SK-N-MC (cell line): ENCODE measurements around the gene THOC6.

Source experiments
- DNase-seq: peaks from one replicate; pipeline ENCODE4 v3.0.0-alpha.2; 2011; ENCODE audit warnings: low read depth, low spot score
- H3K27ac ChIP-seq: fragments of 200-600 bp; sonication (generic); 2 replicates; pipeline ENCODE4 v1.5.1; 2016; ENCODE audit warnings: mixed run types
- H3K36me3 ChIP-seq: fragments of 200-600 bp; sonication (generic); 2 replicates; pipeline ENCODE4 v1.6.1; 2017; ENCODE audit warnings: antibody characterized with exemption, low read length, mixed read lengths; ENCODE audit not compliant: insufficient read depth
- H3K4me3 ChIP-seq: fragments of 200-600 bp; sonication (generic); 2 replicates; pipeline ENCODE4 v1.5.1; 2016
- H3K9ac ChIP-seq: fragments of 200-600 bp; sonication (generic); 2 replicates; pipeline ENCODE4 v1.8.0; 2017; ENCODE audit warnings: mixed run types, mixed read lengths; ENCODE audit not compliant: insufficient read length
- H3K9me3 ChIP-seq: fragments of 200-600 bp; sonication (generic); 2 replicates; pipeline ENCODE4 v1.6.1; 2017; ENCODE audit warnings: low read depth, mild to moderate bottlenecking, antibody characterized with exemption, low read length, moderate library complexity, mixed read lengths
- EZH2 ChIP-seq: fragments of 200-600 bp; sonication (generic); IDR thresholded peaks from one replicate; pipeline ENCODE4 v1.6.1; 2017; ENCODE audit warnings: antibody characterized with exemption
- FOXP2 ChIP-seq: optimal IDR thresholded peaks from 2 replicates; pipeline ENCODE3; 2011; ENCODE audit warnings: mild to moderate bottlenecking, moderate library complexity; ENCODE audit not compliant: insufficient read depth; ENCODE audit errors: extremely low read length, control extremely low read depth
- POLR2AphosphoS5 ChIP-seq: IDR thresholded peaks from 2 replicates; pipeline ENCODE4 v1.6.1; 2012; ENCODE audit warnings: mild to moderate bottlenecking, low read depth, low read length, borderline replicate concordance

The THOC6 gene

DNA sequence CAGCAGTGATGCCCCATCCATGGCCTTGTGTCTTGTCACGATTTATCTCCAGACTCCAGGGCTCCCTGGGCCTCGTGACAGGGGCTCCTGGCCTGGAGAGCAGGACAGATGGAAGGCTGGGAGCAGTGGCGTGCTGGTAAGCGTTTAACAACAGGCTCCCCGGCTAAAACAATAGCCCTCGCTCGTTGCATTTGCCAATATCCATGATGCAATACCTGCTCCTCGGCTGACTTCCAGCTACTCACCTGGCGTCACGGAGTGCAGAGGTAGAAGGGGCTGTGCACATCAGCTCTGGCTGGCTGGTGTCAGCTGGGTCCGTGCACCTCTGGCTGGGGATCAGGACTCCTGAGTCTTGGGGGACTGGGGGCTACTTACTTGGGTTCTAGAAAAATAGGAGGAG lies 14.4 kb downstream of the THOC6 start:
- Histone ChIP-seq H3K36me3 (no peaks in the 10 kb centered on the region), H3K9ac (no peak overlapping the region), H3K4me3 (no peak overlapping the region), H3K27ac (no peak overlapping the region), H3K9me3 (no peaks in the 10 kb centered on the region)
- TF ChIP-seq POLR2AphosphoS5 = no peak
- TF ChIP-seq FOXP2 = no peak
- TF ChIP-seq EZH2 = no peak
- no peak for DNase-seq

- Histone ChIP-seq H3K9ac (no peak overlapping the region), H3K36me3 (no peaks in the 10 kb centered on the region), H3K27ac (no peak overlapping the region), H3K9me3 (no peaks in the 10 kb centered on the region), H3K4me3 (no peak overlapping the region)
- no peak for DNase-seq
- TF ChIP-seq EZH2 (no peak), FOXP2 (no peak), POLR2AphosphoS5 (no peak)
Measured at GRCh38 chr16:3038896-3039295, 15.1 kb downstream of the THOC6 start.

- Histone ChIP-seq H3K36me3 (no peaks in the 10 kb centered on the region), H3K4me3 (no peak overlapping the region), H3K9me3 (no peaks in the 10 kb centered on the region), H3K9ac (no peak overlapping the region), H3K27ac (no peak overlapping the region)
- DNase-seq = no peak
- TF ChIP-seq POLR2AphosphoS5 (no peak), EZH2 (no peak)
Measured at GRCh38 chr16:3042376-3042775, 18.5 kb downstream of the THOC6 start.

GRCh38 chr16:3044708-3045107 lies 20.9 kb downstream of the THOC6 start:
- Histone ChIP-seq H3K9ac (no peak overlapping the region), H3K9me3 (no peaks in the 10 kb centered on the region), H3K4me3 (no peak overlapping the region), H3K27ac (no peak overlapping the region), H3K36me3 (no peaks in the 10 kb centered on the region)
- no peak for TF ChIP-seq POLR2AphosphoS5
- TF ChIP-seq FOXP2 = no peak
- TF ChIP-seq EZH2 = no peak
- no peak for DNase-seq

DNA sequence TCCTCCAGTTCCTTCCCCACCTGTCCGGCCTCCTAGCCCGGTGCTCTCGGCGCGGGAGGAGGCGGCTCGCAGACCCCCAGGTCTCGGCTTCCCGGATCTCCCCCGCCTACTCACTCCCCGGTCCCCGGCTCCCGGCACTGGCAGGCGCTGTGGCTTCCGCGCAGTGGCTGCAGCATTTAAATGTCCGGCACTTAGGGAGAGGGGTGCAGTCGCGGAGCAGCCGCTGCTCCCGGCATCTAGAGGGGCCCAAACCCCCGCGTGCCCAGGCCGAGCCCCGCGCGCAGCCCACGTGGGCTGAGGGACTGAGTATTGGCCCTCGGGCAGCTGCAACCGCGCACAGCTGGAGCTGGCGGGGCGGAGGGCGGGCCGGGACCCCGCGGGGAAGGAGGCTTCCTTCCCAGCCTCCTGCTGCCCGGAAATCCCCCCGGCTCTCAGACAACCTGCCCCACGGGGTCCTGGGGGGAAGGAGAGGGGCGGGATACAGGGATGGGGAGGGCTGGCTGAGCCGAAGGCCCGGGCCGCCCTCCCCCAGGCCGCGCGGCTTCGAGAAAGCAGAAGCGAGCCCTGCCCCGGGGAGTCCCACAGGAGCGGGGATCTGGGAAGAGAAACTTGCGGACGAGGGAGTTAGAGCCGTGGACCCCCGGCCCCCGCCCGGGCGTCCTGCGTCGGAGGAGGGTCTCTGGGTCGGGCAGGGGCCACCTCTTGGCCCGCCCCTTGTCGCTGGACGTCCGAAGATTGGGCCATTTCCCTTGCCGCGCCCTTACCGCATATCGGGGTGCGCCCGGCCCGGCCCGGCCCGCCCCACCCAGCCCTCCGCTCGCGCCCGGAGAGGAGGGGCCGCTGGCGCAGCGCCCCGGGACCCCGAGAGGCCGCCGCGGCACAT lies 22.2 kb downstream of the THOC6 start, which contains the start of gene MMP25:
Gene MMP25, plus strand, starts transcription at position 804 of the 883 bp plus-strand sequence. CDS start 357 bp downstream, outside the sequence.
- TF ChIP-seq EZH2 = no peak
- TF ChIP-seq FOXP2 = no peak
- Histone ChIP-seq H3K36me3 (no peaks in the 10 kb centered on the region), H3K4me3 (peak within 1 kb of the TSS; percentile 82), H3K27ac (no peak within 1 kb of the TSS), H3K9me3 (no peaks in the 10 kb centered on the region), H3K9ac (peak within 1 kb of the TSS; percentile 70)
- DNase-seq = no peak

- DNase-seq = no peak
Measured at GRCh38 chr16:3046641-3047386, 23.0 kb downstream of the THOC6 start.

DNA sequence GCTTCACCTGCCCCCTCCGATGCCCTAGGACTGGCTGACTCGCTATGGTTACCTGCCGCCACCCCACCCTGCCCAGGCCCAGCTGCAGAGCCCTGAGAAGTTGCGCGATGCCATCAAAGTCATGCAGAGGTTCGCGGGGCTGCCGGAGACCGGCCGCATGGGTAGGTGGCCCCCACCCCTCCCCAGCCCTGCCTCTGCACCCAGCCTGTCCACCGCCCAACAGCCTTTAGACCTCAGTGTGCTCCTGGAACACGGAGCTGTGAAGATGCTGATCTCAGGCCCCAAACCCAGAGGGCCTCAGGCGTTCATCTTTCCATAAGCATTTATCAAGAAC lies 23.5 kb downstream of the THOC6 start:
- H3K9me3 ChIP-seq = no peaks in the 10 kb centered on the region
- H3K36me3 ChIP-seq = no peaks in the 10 kb centered on the region
- H3K9ac ChIP-seq = no peak overlapping the region
- H3K27ac ChIP-seq = no peak overlapping the region
- no peak overlapping the region for H3K4me3 ChIP-seq
- no peak for TF ChIP-seq EZH2
- no peak for TF ChIP-seq POLR2AphosphoS5
- no peak for TF ChIP-seq FOXP2
- DNase-seq = no peak

More at GRCh38 chr16:3046641-3047386, 23.0 kb downstream of the THOC6 start:
- H3K9me3 ChIP-seq = no peaks in the 10 kb centered on the region
- no peaks in the 10 kb centered on the region for H3K36me3 ChIP-seq
- H3K4me3 ChIP-seq = peak overlapping the region; percentile 82
- no peak overlapping the region for H3K27ac ChIP-seq
- peak overlapping the region; percentile 70 for H3K9ac ChIP-seq
- TF ChIP-seq FOXP2 (no peak), POLR2AphosphoS5 (no peak), EZH2 (no peak)

GRCh38 chr16:3049921-3050481 lies 26.2 kb downstream of the THOC6 start:
- DNase-seq = no peak
- TF ChIP-seq FOXP2 = no peak
- TF ChIP-seq POLR2AphosphoS5 = no peak
- no peak for TF ChIP-seq EZH2
- no peak overlapping the region for H3K4me3 ChIP-seq
- no peaks in the 10 kb centered on the region for H3K36me3 ChIP-seq
- H3K9me3 ChIP-seq = no peaks in the 10 kb centered on the region
- H3K9ac ChIP-seq = no peak overlapping the region
- H3K27ac ChIP-seq = no peak overlapping the region
